Neural cell (in vitro differentiated cells): Measurements from ENCODE around the gene NGF. TPM values are rescaled to one million over a fixed set of nuclear protein-coding genes. Genes with fewer than 3 reads are reported as not detected.

Experiments
- H2AFZ ChIP-seq: fragments of 200-600, 300-800 bp; sonication (generic), shearing (Covaris generic); 2 replicates; pipeline ENCODE4 v1.6.0; 2014; ENCODE audit warnings: low read depth, mild to moderate bottlenecking, antibody characterized with exemption, low read length, moderate library complexity
- H3F3A ChIP-seq: fragments of 200-600 bp; shearing (Covaris generic); 2 replicates; pipeline ENCODE4 v1.6.1; 2016; ENCODE audit warnings: mild to moderate bottlenecking, moderate library complexity, mixed read lengths, antibody characterized with exemption, low read length; ENCODE audit not compliant: insufficient read depth, poor library complexity, severe bottlenecking
- H3K27ac ChIP-seq: fragments of 200-600, 300-800 bp; sonication (generic), shearing (Covaris generic); 2 replicates; pipeline ENCODE4 v1.5.1; 2014; ENCODE audit warnings: mild to moderate bottlenecking, low read length, moderate library complexity
- H3K27me3 ChIP-seq: fragments of 300-800, 200-600 bp; sonication (generic), shearing (Covaris generic); 2 replicates; pipeline ENCODE4 v1.6.0; 2014; ENCODE audit warnings: mild to moderate bottlenecking, low read depth, low read length, moderate library complexity; ENCODE audit not compliant: insufficient read depth
- H3K36me3 ChIP-seq: fragments of 300-800, 200-600 bp; sonication (generic), shearing (Covaris generic); 2 replicates; pipeline ENCODE4 v1.5.1; 2014; ENCODE audit warnings: mild to moderate bottlenecking, antibody characterized with exemption, low read length, moderate library complexity; ENCODE audit not compliant: insufficient read depth
- H3K4me2 ChIP-seq: fragments of 300-800, 200-600 bp; sonication (generic), shearing (Covaris generic); 2 replicates; pipeline ENCODE4 v1.6.0; 2014; ENCODE audit warnings: mild to moderate bottlenecking, low read length
- H3K4me3 ChIP-seq: fragments of 300-800, 200-600 bp; sonication (generic), shearing (Covaris generic); 2 replicates; pipeline ENCODE4 v1.5.1; 2014; ENCODE audit warnings: mild to moderate bottlenecking, low read length, moderate library complexity
- H3K79me2 ChIP-seq: fragments of 200-600 bp; shearing (Covaris generic); replicated peaks from 2 replicates; pipeline ENCODE4 v1.6.0; 2014; ENCODE audit warnings: mild to moderate bottlenecking, low read length, moderate library complexity; ENCODE audit not compliant: insufficient read depth
- H3K9ac ChIP-seq: fragments of 300-800, 200-600 bp; sonication (generic), shearing (Covaris generic); 2 replicates; pipeline ENCODE4 v1.6.1; 2016; ENCODE audit warnings: mild to moderate bottlenecking, low read length, mixed read lengths
- H3K9me2 ChIP-seq: fragments of 200-600 bp; shearing (Covaris generic); 2 replicates; pipeline ENCODE4 v1.6.1; 2016; ENCODE audit warnings: mild to moderate bottlenecking, low read length, mixed read lengths; ENCODE audit not compliant: insufficient read depth
- H3K9me3 ChIP-seq: fragments of 200-600, 300-800 bp; sonication (generic), shearing (Covaris generic); 2 replicates; pipeline ENCODE4 v1.6.1; 2016; ENCODE audit warnings: mild to moderate bottlenecking, mixed run types, low read length, moderate library complexity, mixed read lengths
- H4K20me1 ChIP-seq: fragments of 200-600 bp; shearing (Covaris generic); 2 replicates; pipeline ENCODE4 v1.6.1; 2016; ENCODE audit warnings: mild to moderate bottlenecking, mixed run types; ENCODE audit not compliant: insufficient read depth
- EP300 ChIP-seq: fragments of 450-650 bp; conservative IDR thresholded peaks from 2 replicates; pipeline ENCODE4 v1.6.1; 2014; ENCODE audit warnings: antibody characterized with exemption, mild to moderate bottlenecking, moderate library complexity; ENCODE audit not compliant: poor library complexity, severe bottlenecking
- EZH2 ChIP-seq: fragments of 200-600, 300-800 bp; shearing (Covaris generic), sonication (generic); IDR thresholded peaks from 2 replicates; pipeline ENCODE4 v1.6.1; 2014; ENCODE audit warnings: antibody characterized with exemption, low read length, borderline replicate concordance, mild to moderate bottlenecking; ENCODE audit not compliant: insufficient read depth, poor library complexity, severe bottlenecking
- MXI1 ChIP-seq: fragments of 450-650 bp; conservative IDR thresholded peaks from 2 replicates; pipeline ENCODE4 v1.6.1; 2014; ENCODE audit warnings: antibody characterized with exemption, mild to moderate bottlenecking; ENCODE audit not compliant: poor library complexity, severe bottlenecking
- POLR2AphosphoS5 ChIP-seq: IDR thresholded peaks from 2 replicates; pipeline ENCODE4 v1.6.1; 2012
- RAD21 ChIP-seq: fragments of 450-650 bp; conservative IDR thresholded peaks from 2 replicates; pipeline ENCODE4 v1.6.1; 2014; ENCODE audit warnings: antibody characterized with exemption, mild to moderate bottlenecking, moderate library complexity
- SMC3 ChIP-seq: fragments of 450-650 bp; conservative IDR thresholded peaks from 2 replicates; pipeline ENCODE4 v1.6.1; 2014; ENCODE audit warnings: antibody characterized with exemption, mild to moderate bottlenecking, moderate library complexity; ENCODE audit not compliant: poor library complexity
- TAF1 ChIP-seq: IDR thresholded peaks from 2 replicates; pipeline ENCODE4 v1.6.1; 2012; ENCODE audit warnings: low read depth
- polyA plus RNA-seq: library from polyadenylated mRNA; depleted of rRNA; stranded (reverse); fragments of >200 nt; gene quantifications from 2 replicates; pipeline ENCODE4 v1.2.3, GENCODE V29; 2014
- TF ChIP-seq, protein P1 (sequence below): IDR thresholded peaks from 2 replicates; pipeline ENCODE4 v1.6.1; 2012; ENCODE audit warnings: borderline replicate concordance
- TF ChIP-seq, protein P2 (sequence below): fragments of 450-650 bp; IDR thresholded peaks from 2 replicates; pipeline ENCODE4 v1.5.1; 2014; ENCODE audit warnings: antibody characterized with exemption, mild to moderate bottlenecking, moderate library complexity; ENCODE audit not compliant: poor library complexity, severe bottlenecking

NGF gene
- polyA plus RNA-seq, 1 donor from 2014 or later, result not detected

DNA sequence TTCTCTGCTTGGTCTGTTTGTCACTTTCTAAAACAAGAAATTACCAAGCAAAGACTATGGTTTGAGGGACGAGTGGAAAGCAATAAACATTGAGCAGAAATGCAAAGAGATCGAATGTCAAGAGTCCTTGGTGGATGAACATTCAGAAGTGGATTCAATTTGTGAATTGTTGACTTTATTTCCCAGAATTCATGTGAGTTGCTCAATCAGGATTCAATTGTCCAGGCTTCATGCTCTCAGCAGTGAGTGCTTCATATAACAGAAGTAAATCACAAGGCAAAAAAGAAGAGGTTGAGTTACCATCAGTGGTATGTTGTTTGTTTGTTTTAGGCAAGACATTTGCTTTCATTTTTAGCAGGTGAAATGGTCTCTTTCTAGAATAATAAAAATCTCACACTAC, 31.9 kb downstream of the NGF start:
- Histone ChIP-seq H3K27me3 (no peaks in the 10 kb centered on the region), H3K9me2 (no peaks in the 10 kb centered on the region), H3F3A (no peaks in the 10 kb centered on the region), H3K79me2 (no peaks in the 10 kb centered on the region), H3K27ac (no peak overlapping the region), H3K9ac (no peak overlapping the region), H2AFZ (no peak overlapping the region), H3K36me3 (no peaks in the 10 kb centered on the region), H3K9me3 (no peaks in the 10 kb centered on the region), H3K4me2 (no peak overlapping the region), H4K20me1 (no peaks in the 10 kb centered on the region), H3K4me3 (no peak overlapping the region)
- no peak for TF ChIP-seq POLR2AphosphoS5
- no peak for TF ChIP-seq EZH2
- TF ChIP-seq RAD21, result no peak
- TF ChIP-seq, protein P1, sequence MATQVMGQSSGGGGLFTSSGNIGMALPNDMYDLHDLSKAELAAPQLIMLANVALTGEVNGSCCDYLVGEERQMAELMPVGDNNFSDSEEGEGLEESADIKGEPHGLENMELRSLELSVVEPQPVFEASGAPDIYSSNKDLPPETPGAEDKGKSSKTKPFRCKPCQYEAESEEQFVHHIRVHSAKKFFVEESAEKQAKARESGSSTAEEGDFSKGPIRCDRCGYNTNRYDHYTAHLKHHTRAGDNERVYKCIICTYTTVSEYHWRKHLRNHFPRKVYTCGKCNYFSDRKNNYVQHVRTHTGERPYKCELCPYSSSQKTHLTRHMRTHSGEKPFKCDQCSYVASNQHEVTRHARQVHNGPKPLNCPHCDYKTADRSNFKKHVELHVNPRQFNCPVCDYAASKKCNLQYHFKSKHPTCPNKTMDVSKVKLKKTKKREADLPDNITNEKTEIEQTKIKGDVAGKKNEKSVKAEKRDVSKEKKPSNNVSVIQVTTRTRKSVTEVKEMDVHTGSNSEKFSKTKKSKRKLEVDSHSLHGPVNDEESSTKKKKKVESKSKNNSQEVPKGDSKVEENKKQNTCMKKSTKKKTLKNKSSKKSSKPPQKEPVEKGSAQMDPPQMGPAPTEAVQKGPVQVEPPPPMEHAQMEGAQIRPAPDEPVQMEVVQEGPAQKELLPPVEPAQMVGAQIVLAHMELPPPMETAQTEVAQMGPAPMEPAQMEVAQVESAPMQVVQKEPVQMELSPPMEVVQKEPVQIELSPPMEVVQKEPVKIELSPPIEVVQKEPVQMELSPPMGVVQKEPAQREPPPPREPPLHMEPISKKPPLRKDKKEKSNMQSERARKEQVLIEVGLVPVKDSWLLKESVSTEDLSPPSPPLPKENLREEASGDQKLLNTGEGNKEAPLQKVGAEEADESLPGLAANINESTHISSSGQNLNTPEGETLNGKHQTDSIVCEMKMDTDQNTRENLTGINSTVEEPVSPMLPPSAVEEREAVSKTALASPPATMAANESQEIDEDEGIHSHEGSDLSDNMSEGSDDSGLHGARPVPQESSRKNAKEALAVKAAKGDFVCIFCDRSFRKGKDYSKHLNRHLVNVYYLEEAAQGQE, result no peak
- no peak for TF ChIP-seq MXI1

DNA sequence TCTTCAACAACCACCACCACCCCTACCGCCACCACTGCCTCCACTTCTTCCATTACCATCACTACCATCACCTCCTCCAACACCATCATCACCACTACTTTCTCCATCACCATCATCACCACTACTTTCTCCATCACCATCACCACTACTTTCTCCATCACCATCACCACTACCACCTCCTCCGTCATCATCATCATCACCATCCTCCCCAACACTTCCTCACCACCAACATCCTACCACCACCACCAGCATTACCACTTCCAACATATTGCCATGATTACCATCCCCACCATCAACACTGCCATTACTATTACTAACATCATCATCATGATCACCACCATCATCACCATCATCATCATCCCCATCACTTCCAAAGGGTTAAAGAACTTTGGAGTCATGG, 34.7 kb downstream of the NGF start:
- no peak overlapping the region for H2AFZ ChIP-seq
- TF ChIP-seq RAD21 (no peak), TAF1 (no peak), EZH2 (no peak), EP300 (no peak), SMC3 (no peak), MXI1 (no peak), POLR2AphosphoS5 (no peak)
- TF ChIP-seq, protein P2, sequence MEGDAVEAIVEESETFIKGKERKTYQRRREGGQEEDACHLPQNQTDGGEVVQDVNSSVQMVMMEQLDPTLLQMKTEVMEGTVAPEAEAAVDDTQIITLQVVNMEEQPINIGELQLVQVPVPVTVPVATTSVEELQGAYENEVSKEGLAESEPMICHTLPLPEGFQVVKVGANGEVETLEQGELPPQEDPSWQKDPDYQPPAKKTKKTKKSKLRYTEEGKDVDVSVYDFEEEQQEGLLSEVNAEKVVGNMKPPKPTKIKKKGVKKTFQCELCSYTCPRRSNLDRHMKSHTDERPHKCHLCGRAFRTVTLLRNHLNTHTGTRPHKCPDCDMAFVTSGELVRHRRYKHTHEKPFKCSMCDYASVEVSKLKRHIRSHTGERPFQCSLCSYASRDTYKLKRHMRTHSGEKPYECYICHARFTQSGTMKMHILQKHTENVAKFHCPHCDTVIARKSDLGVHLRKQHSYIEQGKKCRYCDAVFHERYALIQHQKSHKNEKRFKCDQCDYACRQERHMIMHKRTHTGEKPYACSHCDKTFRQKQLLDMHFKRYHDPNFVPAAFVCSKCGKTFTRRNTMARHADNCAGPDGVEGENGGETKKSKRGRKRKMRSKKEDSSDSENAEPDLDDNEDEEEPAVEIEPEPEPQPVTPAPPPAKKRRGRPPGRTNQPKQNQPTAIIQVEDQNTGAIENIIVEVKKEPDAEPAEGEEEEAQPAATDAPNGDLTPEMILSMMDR, result no peak
- TF ChIP-seq, protein P1, result no peak
- no peak overlapping the region for H3K27ac ChIP-seq
- no peaks in the 10 kb centered on the region for H3K9me3 ChIP-seq
- no peak overlapping the region for H3K4me3 ChIP-seq
- H3K4me2 ChIP-seq, result no peak overlapping the region
- H3K36me3 ChIP-seq, result no peaks in the 10 kb centered on the region
- no peak overlapping the region for H3K9ac ChIP-seq
- no peaks in the 10 kb centered on the region for H4K20me1 ChIP-seq
- no peaks in the 10 kb centered on the region for H3K9me2 ChIP-seq
- no peaks in the 10 kb centered on the region for H3K79me2 ChIP-seq
- no peaks in the 10 kb centered on the region for H3K27me3 ChIP-seq
- no peaks in the 10 kb centered on the region for H3F3A ChIP-seq
